PC-3 (cell line): ENCODE results near the gene NFIX.

Experiments used
- CTCF ChIP-seq: fragments of 300-600 bp; sonication (generic); conservative IDR thresholded peaks from 2 replicates; pipeline ENCODE4 v1.5.1; 2017; ENCODE audit warnings: antibody characterized with exemption, low read depth, mild to moderate bottlenecking, low read length
- EZH2 ChIP-seq: fragments of 300-600 bp; sonication (generic); IDR thresholded peaks from one replicate; pipeline ENCODE4 v1.6.1; 2017; ENCODE audit warnings: antibody characterized with exemption, mild to moderate bottlenecking, low read length; ENCODE audit not compliant: unreplicated experiment

GRCh38 chr19:13092158-13092543 lies 96.9 kb downstream of the NFIX start:
- no peak for TF ChIP-seq CTCF
- TF ChIP-seq EZH2, result no peak
